Measurements from ENCODE around the gene ALG2. TPM values are rescaled to one million over a fixed set of nuclear protein-coding genes. Genes with fewer than 3 reads are reported as not detected.

ALG2 gene
- total RNA-seq, 2 experiments from 2014 or later = 18.1 to 19.9 TPM

GRCh38 chr9:99167119-99167518 lies 54.6 kb downstream of the ALG2 start:
- peaks cover 20% of the 10 kb centered on the region for H3K4me1 Mint-ChIP-seq (ENCODE audit: low read depth)
- TF ChIP-seq, protein P1, sequence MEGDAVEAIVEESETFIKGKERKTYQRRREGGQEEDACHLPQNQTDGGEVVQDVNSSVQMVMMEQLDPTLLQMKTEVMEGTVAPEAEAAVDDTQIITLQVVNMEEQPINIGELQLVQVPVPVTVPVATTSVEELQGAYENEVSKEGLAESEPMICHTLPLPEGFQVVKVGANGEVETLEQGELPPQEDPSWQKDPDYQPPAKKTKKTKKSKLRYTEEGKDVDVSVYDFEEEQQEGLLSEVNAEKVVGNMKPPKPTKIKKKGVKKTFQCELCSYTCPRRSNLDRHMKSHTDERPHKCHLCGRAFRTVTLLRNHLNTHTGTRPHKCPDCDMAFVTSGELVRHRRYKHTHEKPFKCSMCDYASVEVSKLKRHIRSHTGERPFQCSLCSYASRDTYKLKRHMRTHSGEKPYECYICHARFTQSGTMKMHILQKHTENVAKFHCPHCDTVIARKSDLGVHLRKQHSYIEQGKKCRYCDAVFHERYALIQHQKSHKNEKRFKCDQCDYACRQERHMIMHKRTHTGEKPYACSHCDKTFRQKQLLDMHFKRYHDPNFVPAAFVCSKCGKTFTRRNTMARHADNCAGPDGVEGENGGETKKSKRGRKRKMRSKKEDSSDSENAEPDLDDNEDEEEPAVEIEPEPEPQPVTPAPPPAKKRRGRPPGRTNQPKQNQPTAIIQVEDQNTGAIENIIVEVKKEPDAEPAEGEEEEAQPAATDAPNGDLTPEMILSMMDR (IDR thresholded peaks at IDR 0.05) = no peak
- H3K27ac Mint-ChIP-seq = no peak overlapping the region
- Histone ChIP-seq H3K36me3 (ENCODE audit: insufficient read depth, low read length) (no peaks in the 10 kb centered on the region), H3K27ac (ENCODE audit: low read depth in 1 of 2, low read length in 2 of 2) (no peak overlapping the region), H3K4me1 (ENCODE audit: insufficient read depth, low read length) (peaks cover 5% of the 10 kb centered on the region), H3K27me3 (ENCODE audit: control insufficient read depth in 1 of 2, insufficient read depth in 2 of 2, low read length in 2 of 2) (no peaks in the 10 kb centered on the region), H3K4me3 (ENCODE audit: low read length) (no peak overlapping the region), H3K9me3 (ENCODE audit: control insufficient read depth in 1 of 2, insufficient read depth in 1 of 2, low read length in 2 of 2) (no peaks in the 10 kb centered on the region)
- H3K9me3 Mint-ChIP-seq = no peaks in the 10 kb centered on the region
- H3K4me3 Mint-ChIP-seq = no peak overlapping the region
- H3K27me3 Mint-ChIP-seq = peaks cover 13% of the 10 kb centered on the region
- ATAC-seq (ENCODE audit: poor library complexity) (no peak), DNase-seq (no peak)
- H3K36me3 Mint-ChIP-seq (ENCODE audit: low read depth) = no peaks in the 10 kb centered on the region
- ChIA-PET POLR2A (no interaction called here), CTCF (no interaction called here)
- intact Hi-C loops (cut with DNase I, micrococcal nuclease) = loop anchor here in 1 of 2 experiments (10.0 kb wide), 1 partner anchor 848 kb away; no protein-coding TSS in a partner anchor

Other genes with a start within 250 kb of the ALG2 start
- gene TGFBR1, start 116.8 kb downstream of the ALG2 start, total RNA-seq = 10 to 100 TPM; 12.9 to 14.6 TPM
- 10 to 100 TPM; 83.4 to 84.2 TPM for gene SEC61B, start 340 bp upstream of the ALG2 start, total RNA-seq

Data from CD4-positive, alpha-beta T cell (primary cell).